Measurements from ENCODE around the gene ZBTB21. TPM values are rescaled to one million over a fixed set of nuclear protein-coding genes. Genes with fewer than 3 reads are reported as not detected.

ZBTB21 gene
- total RNA-seq (5.6 and 8.9 TPM in 2 replicates), polyA plus RNA-seq (9.1 and 12.2 TPM in 2 replicates), polyA minus RNA-seq (ENCODE audit: low replicate concordance) (19.8 and 31.3 TPM in 2 replicates)
- polyA plus RNA-seq (2012), result 5.6 and 7.0 TPM in 2 replicates

- Histone ChIP-seq H3K4me2 (ENCODE audit: extremely low read depth, insufficient read depth, low read length) (peak within 1 kb of the TSS; percentile 98), H3K9ac (ENCODE audit: insufficient read depth, low read length) (peak within 1 kb of the TSS; percentile 100), H3K4me3 (replicated peaks in 1 of 4; ENCODE audit: control extremely low read depth in 1 of 4, insufficient read depth in 1 of 4, low read depth in 3 of 4, low read length in 4 of 4) (peak within 1 kb of the TSS; percentile 61 to 78 (median 74)), H3K9me3 (ENCODE audit: control insufficient read depth, insufficient read depth, low read depth, low read length) (no peaks in the 10 kb centered on the region), H3K27me3 (ENCODE audit: control insufficient read depth, insufficient read depth, low read length) (no peaks in the 10 kb centered on the region), H3K36me3 (ENCODE audit: control insufficient read depth, insufficient read depth, low read length) (peaks cover 2% of the 10 kb centered on the region), H3K79me2 (ENCODE audit: control insufficient read depth, insufficient read depth, low read length) (peaks cover 19% of the 10 kb centered on the region), H4K20me1 (ENCODE audit: control insufficient read depth, extremely low read depth, insufficient read depth, low read length) (no peaks in the 10 kb centered on the region), H3K27ac (ENCODE audit: insufficient read depth, low read length) (peak within 1 kb of the TSS; percentile 98), H2AFZ (ENCODE audit: low read length) (peak within 1 kb of the TSS; percentile 45), H3K4me1 (ENCODE audit: control insufficient read depth, extremely low read depth, insufficient read depth, low read length) (peaks cover 2% of the 10 kb centered on the region)
- TF ChIP-seq EZH2 (IDR thresholded peaks at IDR 0.05; ENCODE audit: low read length, missing control alignments) (no peak), CTCF (conservative IDR thresholded peaks at IDR 0.05 in 1 of 2, IDR thresholded peaks at IDR 0.05 in 1 of 2; ENCODE audit: low read depth in 1 of 2, low read length in 2 of 2) (no peak)
- peak; percentile 93 to 98 for DNase-seq (ENCODE audit: low read depth in 2 of 2)
Measured at GRCh38 chr21:42009831-42010506, at the start of gene ZBTB21. TSS of gene ZBTB21 (minus strand) at chr21:42010360. CDS start at chr21:41994095, 16,265 bp downstream.

GRCh38 chr21:42059721-42060120, 49.6 kb upstream of the ZBTB21 start:
- Histone ChIP-seq H3K79me2 (ENCODE audit: control insufficient read depth, insufficient read depth, low read length) (no peaks in the 10 kb centered on the region), H3K27ac (ENCODE audit: insufficient read depth, low read length) (no peak overlapping the region), H3K4me1 (ENCODE audit: control insufficient read depth, extremely low read depth, insufficient read depth, low read length) (peaks cover 9% of the 10 kb centered on the region), H3K4me3 (replicated peaks in 1 of 4; ENCODE audit: control extremely low read depth in 1 of 4, insufficient read depth in 1 of 4, low read depth in 3 of 4, low read length in 4 of 4) (no peak overlapping the region), H3K36me3 (ENCODE audit: control insufficient read depth, insufficient read depth, low read length) (no peaks in the 10 kb centered on the region), H3K27me3 (ENCODE audit: control insufficient read depth, insufficient read depth, low read length) (peaks cover 29% of the 10 kb centered on the region), H3K9me3 (ENCODE audit: control insufficient read depth, insufficient read depth, low read depth, low read length) (no peaks in the 10 kb centered on the region), H3K9ac (ENCODE audit: insufficient read depth, low read length) (no peak overlapping the region), H2AFZ (ENCODE audit: low read length) (no peak overlapping the region), H3K4me2 (ENCODE audit: extremely low read depth, insufficient read depth, low read length) (no peak overlapping the region), H4K20me1 (ENCODE audit: control insufficient read depth, extremely low read depth, insufficient read depth, low read length) (no peaks in the 10 kb centered on the region)
- TF ChIP-seq EZH2 (IDR thresholded peaks at IDR 0.05; ENCODE audit: low read length, missing control alignments), result no peak
- no peak for TF ChIP-seq CTCF (conservative IDR thresholded peaks at IDR 0.05 in 1 of 2, IDR thresholded peaks at IDR 0.05 in 1 of 2; ENCODE audit: low read depth in 1 of 2, low read length in 2 of 2)
- DNase-seq (ENCODE audit: low read depth in 2 of 2), result no peak

GRCh38 chr21:42059141-42059540, 49.0 kb upstream of the ZBTB21 start:
- no peak for TF ChIP-seq CTCF (conservative IDR thresholded peaks at IDR 0.05 in 1 of 2, IDR thresholded peaks at IDR 0.05 in 1 of 2; ENCODE audit: low read depth in 1 of 2, low read length in 2 of 2)
- no peak for TF ChIP-seq EZH2 (IDR thresholded peaks at IDR 0.05; ENCODE audit: low read length, missing control alignments)
- Histone ChIP-seq H4K20me1 (ENCODE audit: control insufficient read depth, extremely low read depth, insufficient read depth, low read length) (no peaks in the 10 kb centered on the region), H3K36me3 (ENCODE audit: control insufficient read depth, insufficient read depth, low read length) (no peaks in the 10 kb centered on the region), H3K27ac (ENCODE audit: insufficient read depth, low read length) (no peak overlapping the region), H3K9ac (ENCODE audit: insufficient read depth, low read length) (no peak overlapping the region), H2AFZ (ENCODE audit: low read length) (no peak overlapping the region), H3K27me3 (ENCODE audit: control insufficient read depth, insufficient read depth, low read length) (peaks cover 29% of the 10 kb centered on the region), H3K9me3 (ENCODE audit: control insufficient read depth, insufficient read depth, low read depth, low read length) (no peaks in the 10 kb centered on the region), H3K4me3 (replicated peaks in 1 of 4; ENCODE audit: control extremely low read depth in 1 of 4, insufficient read depth in 1 of 4, low read depth in 3 of 4, low read length in 4 of 4) (no peak overlapping the region), H3K4me2 (ENCODE audit: extremely low read depth, insufficient read depth, low read length) (no peak overlapping the region), H3K79me2 (ENCODE audit: control insufficient read depth, insufficient read depth, low read length) (no peaks in the 10 kb centered on the region), H3K4me1 (ENCODE audit: control insufficient read depth, extremely low read depth, insufficient read depth, low read length) (peaks cover 9% of the 10 kb centered on the region)
- no peak for DNase-seq (ENCODE audit: low read depth in 2 of 2)
